GM13976 (cell line): Measurements from ENCODE around the gene ZNF385A.

Experiments
- DNase-seq: peaks from one replicate; pipeline ENCODE4 v3.0.0; 2012; ENCODE audit warnings: low spot score
- CTCF ChIP-seq: IDR thresholded peaks from 2 replicates; pipeline ENCODE4 v1.5.1; 2012; ENCODE audit warnings: borderline replicate concordance, mild to moderate bottlenecking; ENCODE audit not compliant: insufficient read depth; ENCODE audit errors: extremely low read depth, missing control alignments, control extremely low read depth
- in situ Hi-C: fragments of 300-500 bp; cut with MboI; formaldehyde crosslinking; loops from one replicate; pipeline ENCODE4 v1.12.0; 2022; ENCODE audit warnings: low sequenced_read_pairs, mixed read lengths, inconsistent platforms; ENCODE audit not compliant: unreplicated experiment

Gene ZNF385A

GRCh38 chr12:54340846-54341245 lies 43.7 kb downstream of the ZNF385A start:
- no peak for TF ChIP-seq CTCF
- no peak for DNase-seq
- in situ Hi-C loops, result no loop called here

- no peak for TF ChIP-seq CTCF
- DNase-seq, result no peak
- in situ Hi-C loops, result no loop called here
These were observed 45.7 kb downstream of the ZNF385A start for GRCh38 chr12:54338698-54339296.

- no peak for DNase-seq
- no peak for TF ChIP-seq CTCF
- in situ Hi-C loops, result no loop called here
These were observed 46.5 kb downstream of the ZNF385A start for GRCh38 chr12:54337854-54338650.

- in situ Hi-C loops, result no loop called here
- TF ChIP-seq CTCF, result no peak
These were observed 47.2 kb downstream of the ZNF385A start for GRCh38 chr12:54337280-54337842.

GRCh38 chr12:54333420-54334034 lies 51.0 kb downstream of the ZNF385A start:
- TF ChIP-seq CTCF, result no peak
- DNase-seq, result no peak
- in situ Hi-C loops, result no loop called here

More at GRCh38 chr12:54337280-54337842, 47.2 kb downstream of the ZNF385A start:
- DNase-seq, result no peak

- TF ChIP-seq CTCF, result no peak
- in situ Hi-C loops, result no loop called here
- DNase-seq, result no peak
These were observed 53.1 kb downstream of the ZNF385A start for GRCh38 chr12:54331461-54331860.
